GM18870 (cell line): ENCODE data around the gene WDR37.

Source experiments
- ATAC-seq: cut with Tn5 transposase; IDR thresholded peaks from one replicate; pipeline ENCODE4 v1.9.1; 2021; ENCODE audit warnings: moderate library complexity; ENCODE audit not compliant: unreplicated experiment

Gene WDR37

DNA sequence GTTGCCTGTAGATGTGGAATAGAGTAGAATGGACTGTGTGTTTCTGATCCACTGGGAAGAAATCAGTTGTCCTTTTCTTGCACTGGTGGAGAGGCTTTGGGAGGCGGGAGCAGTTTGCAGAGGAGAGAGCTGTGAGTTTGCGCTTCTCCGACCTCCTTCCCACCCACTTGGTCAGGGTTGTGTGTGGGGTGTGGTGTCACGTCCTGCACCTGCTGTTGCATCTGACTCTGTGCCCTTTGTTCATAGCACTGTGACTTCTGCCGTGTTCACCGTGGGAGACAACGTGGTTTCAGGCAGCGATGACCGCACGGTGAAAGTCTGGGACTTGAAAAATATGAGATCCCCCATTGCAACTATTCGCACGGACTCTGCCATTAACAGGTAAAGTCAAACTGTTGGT is 67.8 kb downstream of the WDR37 start:
- no peak for ATAC-seq

DNA sequence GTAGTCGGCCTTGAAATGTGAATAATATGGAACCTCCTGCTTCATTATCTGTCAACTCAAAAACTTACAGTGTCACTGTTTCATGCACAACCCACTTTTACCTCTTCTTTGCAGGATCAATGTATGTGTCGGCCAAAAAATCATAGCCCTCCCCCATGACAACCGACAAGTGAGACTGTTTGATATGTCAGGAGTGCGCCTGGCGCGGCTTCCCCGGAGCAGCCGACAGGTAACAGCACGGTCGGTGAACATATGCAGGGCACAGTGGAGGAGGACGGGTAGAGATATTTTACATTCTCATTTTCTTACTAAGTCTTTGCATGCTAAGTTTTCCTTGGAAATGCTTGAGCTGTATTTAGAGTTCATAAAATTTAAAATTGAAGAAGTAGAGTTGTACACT is 68.6 kb downstream of the WDR37 start:
- no peak for ATAC-seq

DNA sequence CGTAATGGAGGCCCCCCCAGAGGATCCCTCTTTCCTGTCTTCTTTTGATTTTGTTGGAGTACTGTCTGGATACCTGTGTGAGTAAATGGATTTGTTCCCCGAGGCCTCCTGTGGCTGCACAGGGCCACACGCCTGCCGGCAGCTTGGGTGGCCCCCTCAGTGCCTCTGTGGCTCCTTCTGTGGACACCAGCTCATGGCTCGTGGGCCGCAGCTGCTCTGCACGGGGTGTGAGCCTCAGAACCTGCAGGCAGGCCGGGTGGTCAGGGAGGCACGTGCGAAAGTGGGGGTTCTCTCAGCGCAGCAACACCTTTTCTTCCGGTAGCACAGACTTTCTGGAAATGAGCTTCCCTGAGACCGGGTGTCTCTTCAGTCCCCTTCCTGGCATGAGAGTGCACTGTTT is 70.3 kb downstream of the WDR37 start:
- no peak for ATAC-seq

DNA sequence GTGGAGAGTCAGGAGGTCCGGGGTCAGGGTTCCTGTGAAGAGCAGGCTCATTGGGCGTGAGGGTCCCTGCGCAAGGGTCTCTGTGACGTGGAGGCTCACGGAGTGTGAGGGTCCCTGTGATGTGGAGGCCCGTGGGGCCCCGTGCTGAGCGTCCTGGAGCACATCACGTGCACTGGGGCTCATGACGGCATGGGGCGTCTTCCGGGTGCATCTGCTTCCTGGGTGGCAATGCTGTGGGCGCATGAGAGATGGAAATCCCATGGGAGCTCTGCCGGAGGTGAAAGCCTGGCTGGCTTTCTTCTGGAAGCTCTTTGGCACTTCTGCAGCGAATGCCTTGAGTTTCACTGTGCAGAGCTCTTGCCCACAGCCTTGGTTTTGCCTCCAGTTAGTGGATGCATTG is 71.4 kb downstream of the WDR37 start:
- no peak for ATAC-seq

DNA sequence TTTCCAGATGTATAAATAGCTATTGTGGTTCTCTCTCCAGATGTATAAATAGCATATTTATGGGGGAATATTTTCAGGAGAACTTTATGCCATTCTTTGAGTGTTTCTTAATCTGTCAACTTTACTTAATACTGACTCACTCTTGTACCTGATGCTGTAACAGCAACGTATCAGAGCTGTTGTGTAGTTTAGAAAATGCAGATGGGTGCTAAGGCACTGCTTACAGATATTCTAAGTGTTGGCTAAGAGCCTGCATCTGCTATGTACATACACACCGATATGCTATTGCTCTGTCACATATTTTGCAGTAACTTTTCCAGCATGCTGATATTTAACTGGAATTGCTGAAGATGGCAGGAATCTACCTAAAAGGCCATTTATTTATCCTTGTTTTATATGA is 71.9 kb downstream of the WDR37 start:
- ATAC-seq = no peak

DNA sequence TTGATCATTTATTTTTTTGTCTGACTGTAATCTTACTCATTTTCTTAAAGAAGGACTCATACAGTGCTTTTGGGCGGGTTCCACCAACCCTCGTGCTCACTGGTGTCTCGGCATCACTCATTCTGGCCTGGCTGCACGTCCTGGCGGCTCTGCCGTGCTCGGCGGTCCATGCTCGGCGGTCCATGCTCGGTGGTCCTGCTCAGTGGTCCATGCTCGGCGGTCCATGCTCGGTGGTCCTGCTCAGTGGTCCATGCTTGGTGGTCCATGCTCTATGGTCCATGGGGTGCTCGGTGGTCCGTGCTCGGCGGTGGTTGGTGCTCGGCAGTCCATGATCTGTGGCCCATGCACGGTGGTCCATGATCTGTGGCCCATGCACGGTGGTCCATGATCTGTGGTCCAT is 72.5 kb downstream of the WDR37 start:
- ATAC-seq = no peak

DNA sequence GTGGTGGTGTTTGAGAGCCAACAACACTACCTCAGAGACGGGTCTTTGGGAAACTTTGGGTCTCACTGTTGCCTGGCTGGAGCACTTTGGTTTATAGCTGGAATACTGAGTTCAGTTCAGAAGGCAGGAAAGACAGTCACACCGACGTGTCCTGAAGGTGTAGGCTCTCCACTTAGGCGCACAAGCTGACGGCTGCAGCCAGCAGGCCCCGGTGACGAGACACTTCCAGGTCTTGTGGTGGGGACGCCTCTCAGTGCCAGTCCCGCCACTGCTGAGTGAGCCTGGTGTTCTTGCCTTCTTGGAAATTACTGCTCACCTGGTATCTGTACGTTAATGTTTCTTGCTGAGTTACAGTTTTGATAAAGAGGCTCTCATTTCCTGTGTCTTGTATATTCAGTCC is 74.0 kb downstream of the WDR37 start:
- ATAC-seq = no peak

DNA sequence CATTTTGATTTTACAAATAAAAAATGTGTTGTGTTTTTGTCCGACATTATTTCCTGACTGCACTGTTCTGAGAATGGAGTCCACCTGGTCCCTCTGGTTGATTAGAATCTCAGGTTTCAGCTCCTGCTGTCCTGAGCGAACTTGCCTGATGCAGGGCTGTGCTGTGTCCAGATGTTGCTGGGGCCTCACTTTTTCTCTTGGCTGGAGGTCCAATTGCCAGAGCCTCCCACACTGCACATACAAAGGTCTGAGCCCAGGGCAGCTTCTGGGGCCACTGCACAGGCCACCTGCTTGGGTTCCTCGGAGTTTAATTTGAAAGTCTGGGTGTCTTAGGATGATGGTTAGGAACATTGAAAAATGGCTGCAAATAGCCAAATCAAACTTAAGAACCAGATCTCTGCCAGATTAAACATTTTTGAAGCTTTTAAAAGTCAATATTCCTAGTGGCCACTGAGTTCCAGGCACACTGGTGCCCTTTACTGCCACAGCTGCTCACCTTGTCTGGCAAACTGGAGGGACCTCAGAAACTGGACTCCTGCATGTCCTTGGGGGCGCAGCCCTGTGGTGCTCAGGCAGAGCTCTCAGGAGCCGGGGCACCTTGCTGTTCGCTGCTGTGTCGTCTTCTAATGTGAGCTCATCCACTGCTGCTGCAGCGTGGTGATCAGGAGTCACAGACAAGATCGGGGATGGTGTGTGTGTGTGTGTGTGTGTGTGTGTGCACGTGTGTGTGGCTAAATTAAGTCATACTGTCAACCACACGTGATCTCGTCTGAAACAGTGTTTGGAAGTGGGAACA is 75.0 kb downstream of the WDR37 start:
- no peak for ATAC-seq

DNA sequence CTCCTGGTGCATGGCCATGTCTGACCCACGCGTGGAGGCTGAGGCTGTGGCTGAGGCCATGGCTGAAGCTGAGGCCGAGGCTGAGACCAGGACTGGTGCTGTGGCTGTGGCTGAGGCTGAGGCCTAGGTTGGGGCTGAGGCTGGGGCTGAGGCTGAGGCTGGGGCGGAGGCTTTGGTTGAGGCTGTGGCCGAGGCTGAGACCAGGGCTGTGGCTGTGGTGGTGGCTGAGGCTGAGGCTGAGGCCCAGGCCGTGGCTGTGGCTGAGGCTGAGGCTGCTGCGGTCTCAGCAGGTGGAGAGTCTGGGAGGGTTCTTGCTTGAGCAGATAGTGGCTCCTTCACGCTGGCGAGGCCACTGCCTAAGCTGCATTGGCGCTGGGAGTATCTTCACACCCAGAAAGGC is 76.4 kb downstream of the WDR37 start:
- no peak for ATAC-seq

DNA sequence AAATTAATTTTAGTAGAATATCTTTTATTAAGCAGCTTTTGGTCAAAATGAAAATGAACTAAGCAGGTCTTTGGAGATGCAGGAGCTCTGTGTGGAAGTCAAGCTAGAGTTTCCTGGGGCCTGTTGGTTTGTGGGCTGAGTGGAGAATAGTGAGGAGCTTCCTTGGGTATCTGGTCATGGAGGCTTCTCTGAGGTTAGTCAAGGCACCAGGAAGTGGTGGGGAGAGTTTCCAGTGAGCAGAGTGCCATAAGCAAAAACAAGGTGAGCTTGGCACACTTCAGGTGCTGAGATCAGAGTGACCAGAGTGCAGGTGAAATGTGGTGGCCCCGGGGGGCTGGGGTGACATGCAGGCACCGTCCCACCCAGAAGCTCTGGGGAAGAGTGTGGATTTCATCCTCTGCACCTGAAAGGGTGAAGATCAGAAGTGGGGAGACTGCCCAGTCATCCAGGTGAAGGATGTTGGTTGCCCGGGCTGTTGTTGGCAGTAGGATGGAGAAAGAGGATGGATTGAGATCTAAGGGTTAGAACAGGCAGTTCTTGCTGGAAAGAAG is 77.4 kb downstream of the WDR37 start:
- ATAC-seq = no peak

DNA sequence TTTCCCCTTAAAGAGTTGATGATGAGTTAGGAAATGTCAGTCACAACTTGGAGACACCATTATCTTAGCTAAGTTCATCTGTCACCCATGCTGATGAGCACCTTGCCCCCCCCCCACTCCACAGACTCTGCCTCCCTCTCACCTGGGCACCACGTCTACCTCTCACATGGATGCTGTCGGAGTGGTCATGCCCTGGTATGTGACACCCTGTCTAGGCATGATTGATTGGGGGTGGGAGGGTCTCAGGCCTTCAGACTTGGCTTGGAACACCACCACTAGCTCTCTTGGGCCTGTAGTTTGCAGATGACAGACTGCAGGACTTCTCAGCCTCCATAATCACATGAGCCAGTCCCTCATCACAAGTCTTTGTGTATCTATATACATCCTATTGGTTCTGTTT is 78.0 kb downstream of the WDR37 start:
- ATAC-seq = no peak

DNA sequence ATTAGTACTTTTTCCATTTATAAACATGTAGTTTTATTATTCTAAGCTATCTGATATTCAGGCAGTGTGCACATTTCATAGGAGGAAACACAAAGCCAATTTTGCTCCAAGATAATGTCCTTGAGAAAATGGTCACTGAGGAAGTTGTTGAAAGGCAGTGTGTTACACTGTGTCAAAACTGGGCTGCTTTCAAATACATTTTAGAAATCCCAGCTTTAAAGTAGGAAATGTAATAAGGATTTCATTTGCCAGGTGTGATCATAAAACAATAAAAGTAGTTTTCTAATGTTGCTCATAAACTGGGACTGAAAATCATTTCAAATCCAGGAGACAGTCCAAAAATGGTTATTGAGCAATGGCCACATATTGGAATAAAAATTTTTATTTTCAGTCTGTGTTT is 80.1 kb downstream of the WDR37 start:
- no peak for ATAC-seq

DNA sequence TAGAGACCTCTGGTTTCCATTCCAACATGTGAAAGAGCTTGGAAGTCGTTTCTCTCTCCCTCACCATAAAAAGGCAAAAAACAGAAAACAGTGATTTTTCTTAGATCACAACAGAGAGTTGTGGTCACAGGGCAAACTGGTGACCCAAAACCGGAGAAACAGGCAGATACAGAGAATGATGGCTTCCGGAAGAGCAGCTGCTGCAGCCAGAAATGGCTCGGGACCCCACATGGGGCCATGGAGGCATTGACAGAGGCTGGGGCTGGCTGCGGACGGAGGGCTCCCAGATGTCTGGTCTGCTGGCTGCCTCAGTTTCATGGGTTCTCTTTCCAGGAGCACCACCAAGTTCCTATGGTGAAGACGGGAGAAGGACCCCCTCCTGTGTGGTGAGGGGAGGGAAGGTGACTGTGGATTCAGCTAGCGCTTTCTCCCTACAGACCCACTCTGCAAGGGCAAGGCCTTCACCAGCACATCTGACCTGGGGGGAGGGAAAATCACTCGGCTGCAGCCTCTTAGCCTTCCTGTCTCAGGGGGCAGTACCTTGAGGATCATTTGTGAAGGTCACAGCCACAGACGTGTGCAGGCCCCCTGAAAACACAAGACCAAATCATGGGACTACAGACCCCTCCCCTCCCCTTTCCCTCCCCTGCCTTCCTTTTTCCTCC is 81.4 kb downstream of the WDR37 start:
- no peak for ATAC-seq

DNA sequence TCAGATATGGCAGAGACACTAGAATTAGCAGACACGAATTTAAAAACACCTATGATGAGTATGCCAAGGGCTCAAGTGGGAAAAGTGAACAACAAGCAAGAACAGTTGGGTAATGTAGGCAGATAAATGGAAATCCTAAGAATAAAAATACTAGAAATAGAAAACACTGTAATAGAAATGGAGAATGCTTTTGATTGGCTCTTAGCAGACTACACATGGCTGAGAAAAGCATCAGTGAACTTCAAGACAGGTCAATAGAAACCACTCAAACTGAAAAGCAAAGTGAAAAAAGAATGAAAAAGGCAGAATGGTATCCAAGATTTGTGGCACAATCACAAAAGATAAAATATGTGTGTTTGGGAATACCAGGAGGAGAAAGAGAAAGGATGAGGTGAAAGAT is 82.3 kb downstream of the WDR37 start:
- no peak for ATAC-seq

DNA sequence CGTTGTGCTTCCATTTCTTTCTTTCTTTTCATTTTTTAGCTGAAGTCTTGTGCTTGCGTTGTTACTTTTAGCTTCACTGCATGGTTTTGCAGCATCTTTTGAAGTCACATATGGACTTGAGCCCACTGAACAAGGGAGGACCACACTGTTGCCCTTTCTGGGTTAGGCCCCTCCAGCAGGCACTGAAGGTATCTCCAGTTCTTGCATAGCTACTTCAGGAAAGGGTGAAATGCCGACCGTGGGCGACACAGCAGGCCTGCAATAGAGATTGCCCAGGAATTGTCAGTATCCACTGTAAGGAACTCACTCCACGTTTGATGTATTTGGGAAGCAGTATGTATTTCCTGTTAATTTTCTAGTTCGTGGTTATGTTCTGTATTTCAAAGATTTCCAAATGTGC is 85.1 kb downstream of the WDR37 start:
- ATAC-seq = no peak

DNA sequence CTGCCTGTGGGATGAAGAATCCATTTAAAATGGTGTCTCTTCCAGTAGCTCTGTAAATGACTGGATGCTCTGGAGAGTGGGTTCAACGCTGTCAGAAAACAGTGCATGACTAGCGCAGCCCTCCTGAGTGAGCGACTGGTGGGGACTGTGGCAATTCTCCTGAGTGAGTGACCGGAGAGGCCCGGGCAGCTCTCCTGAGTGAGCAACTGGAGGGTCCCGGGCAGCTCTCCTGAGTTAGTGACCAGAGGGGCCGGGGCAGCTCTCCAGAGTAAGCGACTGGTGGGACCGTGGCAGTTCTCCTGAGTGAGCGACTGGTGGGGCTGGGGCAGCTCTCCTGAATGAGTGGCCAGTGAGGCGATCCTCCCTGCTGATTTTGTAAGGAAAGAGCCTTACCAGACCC is 85.5 kb downstream of the WDR37 start:
- no peak for ATAC-seq

DNA sequence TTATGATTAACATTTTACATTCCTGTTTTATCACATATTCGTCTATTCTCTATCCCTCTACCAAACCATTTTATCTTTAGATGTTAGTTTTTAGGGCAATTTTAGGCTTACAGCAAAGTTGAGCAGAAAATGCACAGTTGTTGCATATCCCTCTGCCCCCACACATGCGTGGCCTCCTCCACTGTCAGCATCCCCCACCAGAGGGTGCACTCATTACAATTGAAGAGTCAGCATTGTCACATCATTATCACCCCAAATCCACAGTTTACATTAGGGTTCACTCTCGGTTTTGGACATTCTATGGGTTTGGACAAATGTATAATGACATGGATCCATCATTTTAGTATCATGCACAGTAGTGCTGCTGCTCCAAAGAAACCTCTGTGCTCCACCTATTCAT is 86.4 kb downstream of the WDR37 start:
- ATAC-seq = no peak

DNA sequence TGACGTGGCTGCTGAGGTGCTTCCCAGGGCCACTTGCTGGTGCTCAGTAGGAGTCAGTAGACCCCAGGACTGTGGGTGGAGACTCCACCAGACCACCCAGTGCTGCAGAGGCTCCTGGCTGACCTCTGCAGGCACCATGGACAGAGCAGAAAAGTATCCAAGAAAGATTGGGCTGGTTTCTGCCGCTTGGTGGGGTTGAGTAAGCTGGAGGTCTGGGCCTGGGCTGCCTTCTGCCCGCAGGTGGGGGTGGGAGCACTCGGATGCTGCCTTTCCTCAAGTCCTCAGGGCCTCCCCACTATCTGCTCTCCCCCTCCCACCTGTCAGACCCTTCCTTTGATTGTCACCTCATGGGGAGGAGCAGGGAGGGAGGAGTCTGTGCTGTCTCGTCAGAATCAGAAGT is 91.6 kb downstream of the WDR37 start:
- no peak for ATAC-seq

DNA sequence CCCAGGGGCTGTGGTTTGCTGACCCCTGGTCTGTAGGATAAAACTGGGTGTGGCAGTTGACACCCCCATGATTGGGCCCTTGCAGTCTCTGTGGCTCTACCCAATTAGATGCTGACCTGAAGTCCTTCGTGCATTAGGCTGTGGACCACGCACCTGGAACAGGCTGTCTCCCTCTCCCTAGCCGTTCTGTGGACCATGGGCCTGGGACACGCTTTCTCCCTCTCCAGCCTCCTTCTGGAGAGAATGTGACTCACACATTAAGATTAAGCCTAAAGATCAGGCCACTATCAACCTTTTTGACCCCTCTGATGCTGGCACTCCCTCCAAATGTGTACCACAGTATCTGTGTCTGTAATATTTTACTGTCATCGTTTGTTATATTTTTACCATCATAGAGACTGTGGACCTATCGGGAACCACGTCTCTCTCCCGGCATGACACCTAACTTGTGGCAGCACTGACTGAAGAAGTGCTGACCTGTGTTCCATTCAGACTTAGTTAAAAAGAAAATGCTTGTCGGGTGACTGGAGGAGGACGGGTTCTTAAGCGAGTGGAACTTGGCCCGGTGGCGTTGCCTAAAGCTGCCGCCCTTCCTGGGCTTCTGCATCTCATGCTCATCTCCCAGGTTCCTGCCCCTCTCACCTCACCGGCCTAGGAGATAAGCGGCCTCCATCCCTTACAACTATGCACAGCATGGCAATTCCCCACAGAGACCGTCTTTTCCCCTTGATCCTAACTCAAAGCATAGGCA is 92.8 kb downstream of the WDR37 start:
- ATAC-seq = no peak

DNA sequence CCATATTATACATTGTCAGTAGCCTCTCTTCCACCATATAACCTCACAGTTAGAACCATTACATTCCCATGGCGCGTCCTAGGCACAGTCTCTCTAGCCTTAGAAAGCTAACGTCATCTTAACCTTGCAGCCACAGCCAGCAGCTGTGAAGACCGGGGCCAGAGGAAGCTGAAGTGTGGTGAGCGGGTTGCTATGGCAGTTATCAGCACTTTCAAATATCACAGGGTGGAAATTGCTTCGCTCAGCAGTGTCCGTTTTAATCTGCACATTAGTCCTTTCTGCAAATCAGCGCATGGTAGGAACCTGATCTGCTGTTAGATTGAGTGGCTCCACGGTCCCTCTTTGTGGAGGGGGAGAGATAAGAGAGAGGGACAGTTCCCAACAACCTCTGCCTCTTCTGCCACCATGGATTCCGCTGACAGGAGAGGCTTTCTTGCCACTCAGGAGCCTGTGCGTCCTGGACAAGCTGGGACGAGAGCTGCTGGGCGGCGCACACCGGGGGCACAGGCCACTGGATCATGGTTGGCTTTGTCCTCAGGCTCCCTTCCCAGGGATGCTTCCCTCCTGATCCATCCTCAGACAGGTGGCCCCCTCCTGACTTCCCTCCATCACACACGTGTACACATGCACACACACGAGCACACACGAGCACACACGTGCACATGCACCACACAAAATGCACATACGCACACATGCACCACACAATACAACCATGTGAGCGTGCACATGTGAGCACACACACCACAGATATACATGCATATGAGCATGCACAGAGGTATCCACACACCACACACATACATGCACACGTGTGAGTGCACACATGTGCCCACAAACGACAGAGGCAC is 93.8 kb downstream of the WDR37 start:
- ATAC-seq = no peak

DNA sequence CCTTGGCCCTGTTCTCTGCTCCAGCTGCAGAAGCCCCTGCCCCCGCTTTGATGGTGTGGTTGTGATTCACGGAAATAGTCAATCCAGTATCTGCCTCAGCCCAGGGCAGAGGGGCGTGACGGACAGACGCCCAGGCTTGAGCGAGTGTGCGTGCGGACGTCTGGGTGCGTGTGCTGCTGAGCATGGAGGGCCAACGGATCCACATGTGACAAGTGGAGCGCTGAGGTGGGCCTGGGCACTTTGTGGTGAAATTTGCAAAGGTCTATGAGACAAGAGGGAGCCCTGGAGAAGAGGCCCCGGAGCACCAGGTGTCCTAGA is 94.4 kb downstream of the WDR37 start:
- ATAC-seq = no peak
